Mucosa of descending colon (tissue), 3 donors: ENCODE measurements around the gene HOXD3. TPM values are rescaled to one million over a fixed set of nuclear protein-coding genes. Genes with fewer than 3 reads are reported as not detected.

ENCODE experiments used
- ATAC-seq: fragments of 200-7000 bp; cut with Tn5 transposase; one replicate; pipeline ENCODE4 v1.9.1; 2020; ENCODE audit warnings: mild to moderate bottlenecking, moderate library complexity
- DNase-seq, 3 donors: peaks; one replicate each; pipeline ENCODE4 v3.0.0-alpha.2; 2020
- H3K36me3 ChIP-seq: fragments of 200-600 bp; one replicate; pipeline ENCODE4 v1.8.0; 2021; ENCODE audit warnings: low read depth, mild to moderate bottlenecking
- H3K4me1 ChIP-seq: fragments of 200-600 bp; one replicate; pipeline ENCODE4 v1.8.0; 2021; ENCODE audit warnings: low read depth, mild to moderate bottlenecking
- H3K4me3 ChIP-seq: fragments of 200-600 bp; one replicate; pipeline ENCODE4 v1.8.0; 2021; ENCODE audit warnings: mild to moderate bottlenecking
- H3K9me3 ChIP-seq: fragments of 200-600 bp; one replicate; pipeline ENCODE4 v1.8.0; 2021; ENCODE audit warnings: mild to moderate bottlenecking
- CTCF ChIP-seq: fragments of 200-600 bp; IDR thresholded peaks from one replicate; pipeline ENCODE4 v1.8.0; 2022; ENCODE audit warnings: antibody characterized with exemption, mild to moderate bottlenecking
- intact Hi-C, 2 donors: fragments of 100-400 bp; cut with DNase I in 1 of 2; cut with micrococcal nuclease in 1 of 2; formaldehyde crosslinking; loops; one replicate each; pipeline versions ENCODE4 v1.11.0 to v1.11.1; 2022; cut with DNase I, micrococcal nuclease
- total RNA-seq, 3 donors: library from RNA; stranded (reverse); fragmentation: NEBNext Ultra II Directional in 2 of 3; extraction: Animal tissue kit (Norgen Biotek cat#: 25700) in 2 of 3; gene quantifications; one replicate each; pipeline versions ENCODE4 v1.2.1 to v1.2.4, GENCODE V29; 2021 to 2023
- donor health status: DM: no; HTN: no; CAD: no; lungs with moderate emphysema.
- donor health status: DM: no; HTN: no; CAD: no.
- donor health status: DM: no; HTN: yes; CAD: no.

Gene HOXD3
- total RNA-seq, 3 donors from 2014 or later, result 5.8 to 7.0 (median 6.0) TPM

- DNase-seq, result peak; percentile 63 to 75 (median 66)
- no peaks in the 10 kb centered on the region for H3K36me3 ChIP-seq
- H3K4me3 ChIP-seq, result no peak within 1 kb of the TSS
- no peak for TF ChIP-seq CTCF
- intact Hi-C loops, result no loop called here
- H3K4me1 ChIP-seq, result peaks cover 3% of the 10 kb centered on the region
- ATAC-seq, result peak; percentile 88
- no peaks in the 10 kb centered on the region for H3K9me3 ChIP-seq
These were observed 41.0 kb upstream of the HOXD3 start, which contains the start of gene HOXD10 for GRCh38 chr2:176115883-176116813. HOXD10 (plus strand) TSS chr2:176116778; CDS start chr2:176116834, 56 bp downstream.

GRCh38 chr2:176117162-176117822 is 39.8 kb upstream of the HOXD3 start:
- no peak for DNase-seq
- intact Hi-C loops, result no loop called here
- ATAC-seq, result no peak
- H3K9me3 ChIP-seq, result no peaks in the 10 kb centered on the region
- peaks cover 6% of the 10 kb centered on the region for H3K4me1 ChIP-seq
- no peak for TF ChIP-seq CTCF
- no peak overlapping the region for H3K4me3 ChIP-seq
- no peaks in the 10 kb centered on the region for H3K36me3 ChIP-seq

- Histone ChIP-seq H3K36me3 (no peaks in the 10 kb centered on the region), H3K9me3 (no peaks in the 10 kb centered on the region), H3K4me1 (peaks cover 9% of the 10 kb centered on the region), H3K4me3 (no peak overlapping the region)
- intact Hi-C loops, result no loop called here
- TF ChIP-seq CTCF, result no peak
- DNase-seq (peak in 1 of 3 donors; percentile 23), ATAC-seq (no peak)
These were observed 39.2 kb upstream of the HOXD3 start for GRCh38 chr2:176117823-176118371.

GRCh38 chr2:176118601-176119339 is 38.3 kb upstream of the HOXD3 start:
- Histone ChIP-seq H3K9me3 (no peaks in the 10 kb centered on the region), H3K4me1 (peaks cover 9% of the 10 kb centered on the region), H3K36me3 (no peaks in the 10 kb centered on the region), H3K4me3 (no peak overlapping the region)
- intact Hi-C loops, result no loop called here
- ATAC-seq (no peak), DNase-seq (peak in 2 of 3 donors; percentile 46 to 78)
- peak; percentile 21 for TF ChIP-seq CTCF
